Left renal cortex interstitium (tissue), 4 donors: ENCODE data around the gene ZC3H18. TPM values are rescaled to one million over a fixed set of nuclear protein-coding genes. Genes with fewer than 3 reads are reported as not detected.

ENCODE experiments used
- DNase-seq, 4 donors: peaks; one replicate each; pipeline ENCODE4 v3.0.0-alpha.2; 2013; ENCODE audit warnings: low read depth in 4 of 4, low spot score in 2 of 4, missing footprints in 1 of 4
- polyA plus RNA-seq, 4 donors: library from polyadenylated mRNA; unstranded; fragments of 120-200 nt; gene quantifications; one replicate each; pipeline ENCODE4 v1.2.1, GENCODE V29; 2013; ENCODE audit not compliant: insufficient read length in 4 of 4

The ZC3H18 gene
- polyA plus RNA-seq, 4 donors = 29.3 to 51.0 (median 44.5) TPM

GRCh38 chr16:88532434-88533241, 37.6 kb upstream of the ZC3H18 start:
- DNase-seq = no peak

- no peak for DNase-seq
Measured at GRCh38 chr16:88533381-88533917, 36.8 kb upstream of the ZC3H18 start.

GRCh38 chr16:88533932-88534637, 36.1 kb upstream of the ZC3H18 start:
- DNase-seq = peak in 1 of 4 donors; percentile 56

- no peak for DNase-seq
Measured at GRCh38 chr16:88534638-88535190, 35.5 kb upstream of the ZC3H18 start.

- no peak for DNase-seq
Measured at GRCh38 chr16:88535191-88535856, 34.9 kb upstream of the ZC3H18 start.

- DNase-seq = no peak
Measured at GRCh38 chr16:88535857-88536222, 34.4 kb upstream of the ZC3H18 start.

- DNase-seq = no peak
Measured at GRCh38 chr16:88536510-88536909, 33.7 kb upstream of the ZC3H18 start.

- no peak for DNase-seq
Measured at GRCh38 chr16:88536971-88537751, 33.0 kb upstream of the ZC3H18 start.

- DNase-seq = no peak
Measured at GRCh38 chr16:88537859-88538258, 32.3 kb upstream of the ZC3H18 start.

- no peak for DNase-seq
Measured at GRCh38 chr16:88538366-88539060, 31.7 kb upstream of the ZC3H18 start.

- no peak for DNase-seq
Measured at GRCh38 chr16:88539261-88539651, 30.9 kb upstream of the ZC3H18 start.

GRCh38 chr16:88539652-88540345, 30.4 kb upstream of the ZC3H18 start:
- no peak for DNase-seq

GRCh38 chr16:88540346-88540977, 29.7 kb upstream of the ZC3H18 start:
- no peak for DNase-seq

- no peak for DNase-seq
Measured at GRCh38 chr16:88541831-88542616, 28.2 kb upstream of the ZC3H18 start.

GRCh38 chr16:88543230-88543813, 26.9 kb upstream of the ZC3H18 start:
- DNase-seq = no peak

GRCh38 chr16:88545781-88546180, 24.4 kb upstream of the ZC3H18 start:
- no peak for DNase-seq

- DNase-seq = no peak
Measured at GRCh38 chr16:88548131-88548874, 21.9 kb upstream of the ZC3H18 start.
